DND-41 (cell line): Measurements from ENCODE around the gene FRS3.

Experiments
- EZH2 ChIP-seq: IDR thresholded peaks from 3 replicates; pipeline ENCODE4 v1.6.1; 2012; ENCODE audit warnings: borderline replicate concordance, low read depth, mild to moderate bottlenecking, moderate library complexity, low read length, inconsistent platforms; ENCODE audit not compliant: severe bottlenecking
- TF ChIP-seq, protein P1 (sequence below): IDR thresholded peaks from 2 replicates; pipeline ENCODE4 v1.5.1; 2012; ENCODE audit warnings: borderline replicate concordance, low read length, moderate library complexity, mild to moderate bottlenecking; ENCODE audit not compliant: poor library complexity, severe bottlenecking; ENCODE audit errors: extremely low read depth

DNA sequence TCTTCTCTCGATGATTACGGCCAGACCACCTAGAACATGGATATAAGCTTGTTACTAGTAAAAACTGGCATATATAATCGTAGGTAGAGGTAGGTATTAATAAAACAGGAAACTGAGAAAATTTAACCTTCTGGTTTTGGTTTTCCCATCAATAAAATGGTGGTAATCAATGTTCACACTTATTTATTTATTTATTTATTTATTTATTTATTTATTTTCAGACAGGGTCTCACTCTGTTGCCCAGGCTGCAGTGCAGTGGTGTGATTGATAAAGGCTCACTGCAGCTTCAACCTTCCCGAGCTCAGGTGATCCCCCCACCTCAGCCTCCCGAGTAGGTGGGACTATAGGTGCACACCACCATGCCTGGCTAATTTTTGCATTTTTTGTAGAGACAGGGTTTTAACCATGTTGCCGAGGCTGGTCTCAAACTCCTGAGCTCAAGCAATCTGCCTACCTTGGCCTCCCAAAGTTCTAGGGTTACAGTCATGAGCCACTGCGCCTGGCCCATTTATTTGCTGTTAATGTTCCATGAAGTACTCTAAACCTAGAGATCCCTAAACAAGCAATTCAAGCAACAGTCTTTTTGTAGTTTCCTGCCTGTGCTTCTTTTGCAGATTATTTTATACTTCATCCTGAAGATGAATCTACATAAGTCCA, 19.3 kb upstream of the FRS3 start:
- TF ChIP-seq, protein P1, sequence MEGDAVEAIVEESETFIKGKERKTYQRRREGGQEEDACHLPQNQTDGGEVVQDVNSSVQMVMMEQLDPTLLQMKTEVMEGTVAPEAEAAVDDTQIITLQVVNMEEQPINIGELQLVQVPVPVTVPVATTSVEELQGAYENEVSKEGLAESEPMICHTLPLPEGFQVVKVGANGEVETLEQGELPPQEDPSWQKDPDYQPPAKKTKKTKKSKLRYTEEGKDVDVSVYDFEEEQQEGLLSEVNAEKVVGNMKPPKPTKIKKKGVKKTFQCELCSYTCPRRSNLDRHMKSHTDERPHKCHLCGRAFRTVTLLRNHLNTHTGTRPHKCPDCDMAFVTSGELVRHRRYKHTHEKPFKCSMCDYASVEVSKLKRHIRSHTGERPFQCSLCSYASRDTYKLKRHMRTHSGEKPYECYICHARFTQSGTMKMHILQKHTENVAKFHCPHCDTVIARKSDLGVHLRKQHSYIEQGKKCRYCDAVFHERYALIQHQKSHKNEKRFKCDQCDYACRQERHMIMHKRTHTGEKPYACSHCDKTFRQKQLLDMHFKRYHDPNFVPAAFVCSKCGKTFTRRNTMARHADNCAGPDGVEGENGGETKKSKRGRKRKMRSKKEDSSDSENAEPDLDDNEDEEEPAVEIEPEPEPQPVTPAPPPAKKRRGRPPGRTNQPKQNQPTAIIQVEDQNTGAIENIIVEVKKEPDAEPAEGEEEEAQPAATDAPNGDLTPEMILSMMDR, result no peak
- TF ChIP-seq EZH2, result no peak
